HG02870 (cell line): Measurements from ENCODE around the gene MGAT5B.
"Not testable (repeated sequence)": the region's sequence is repeated elsewhere in the genome, so short reads cannot be mapped to it uniquely, and the experiment has no call there.

ENCODE experiments used
- ATAC-seq: cut with Tn5 transposase; IDR thresholded peaks from one replicate; pipeline ENCODE4 v1.9.1; 2021; ENCODE audit warnings: mild to moderate bottlenecking, moderate library complexity; ENCODE audit not compliant: unreplicated experiment

MGAT5B gene

GRCh38 chr17:76845541-76846017 lies 22.6 kb upstream of the MGAT5B start:
- ATAC-seq, result no peak

GRCh38 chr17:76847031-76847430 lies 21.2 kb upstream of the MGAT5B start:
- ATAC-seq, result no peak

GRCh38 chr17:76848670-76849069 lies 19.5 kb upstream of the MGAT5B start:
- ATAC-seq, result no peak

GRCh38 chr17:76849160-76849559 lies 19.0 kb upstream of the MGAT5B start:
- ATAC-seq, result not testable (repeated sequence)

- no peak for ATAC-seq
Observed at GRCh38 chr17:76852843-76853242, 15.4 kb upstream of the MGAT5B start.

- ATAC-seq, result no peak
Observed at GRCh38 chr17:76855105-76855504, 13.1 kb upstream of the MGAT5B start.

GRCh38 chr17:76862079-76862478 lies 6.1 kb upstream of the MGAT5B start:
- ATAC-seq, result no peak

GRCh38 chr17:76862494-76862893 lies 5.7 kb upstream of the MGAT5B start:
- no peak for ATAC-seq

- ATAC-seq, result no peak
Observed at GRCh38 chr17:76864024-76864423, 4.2 kb upstream of the MGAT5B start.

- no peak for ATAC-seq
Observed at GRCh38 chr17:76865174-76865573, 3.0 kb upstream of the MGAT5B start.

GRCh38 chr17:76866203-76866602 lies 2.0 kb upstream of the MGAT5B start:
- no peak for ATAC-seq

GRCh38 chr17:76866774-76867577 lies 1.2 kb upstream of the MGAT5B start:
- ATAC-seq, result no peak

GRCh38 chr17:76867578-76868175 lies 527 bp upstream of the MGAT5B start:
- ATAC-seq, result no peak

GRCh38 chr17:76868669-76869495 lies 678 bp downstream of the MGAT5B start:
- ATAC-seq, result no peak

- no peak for ATAC-seq
Observed at GRCh38 chr17:76869496-76870376, 1.5 kb downstream of the MGAT5B start.

- no peak for ATAC-seq
Observed at GRCh38 chr17:76870377-76870714, 2.1 kb downstream of the MGAT5B start.

GRCh38 chr17:76871668-76872067 lies 3.5 kb downstream of the MGAT5B start:
- no peak for ATAC-seq

- no peak for ATAC-seq
Observed at GRCh38 chr17:76872221-76872873, 4.1 kb downstream of the MGAT5B start.

- no peak for ATAC-seq
Observed at GRCh38 chr17:76872874-76873221, 4.6 kb downstream of the MGAT5B start.

- ATAC-seq, result no peak
Observed at GRCh38 chr17:76873856-76874255, 5.7 kb downstream of the MGAT5B start.
